Keratinocyte (primary cell): ENCODE results near the gene URGCP.

Experiments used
- CTCF ChIP-seq, 3 experiments: IDR thresholded peaks in 1 of 3; conservative IDR thresholded peaks in 1 of 3; optimal IDR thresholded peaks in 1 of 3; 2 replicates in 2 of 3; 3 replicates in 1 of 3; pipeline versions ENCODE3 to v1.5.1; 2011; ENCODE audit warnings: low read length in 3 of 3, mild to moderate bottlenecking in 3 of 3, moderate library complexity in 2 of 3, control low read depth in 1 of 3, inconsistent platforms in 1 of 3; ENCODE audit not compliant: insufficient read depth in 2 of 3; ENCODE audit errors: extremely low read depth in 1 of 3
- EZH2 ChIP-seq: IDR thresholded peaks from one replicate; pipeline ENCODE4 v1.6.1; 2012; ENCODE audit warnings: inconsistent platforms, mild to moderate bottlenecking, low read length, moderate library complexity

GRCh38 chr7:43937444-43937843, 31.0 kb upstream of the URGCP start:
- no peak for TF ChIP-seq CTCF (optimal IDR thresholded peaks at IDR 0.05 in 1 of 3, IDR thresholded peaks at IDR 0.05 in 1 of 3, conservative IDR thresholded peaks at IDR 0.05 in 1 of 3; ENCODE audit: extremely low read depth in 1 of 3, insufficient read depth in 2 of 3, low read length in 3 of 3)
- TF ChIP-seq EZH2: no peak
